Keratinocyte (primary cell): ENCODE data around the gene CNP.

Experiments used
- EZH2 ChIP-seq: IDR thresholded peaks from one replicate; pipeline ENCODE4 v1.6.1; 2012; ENCODE audit warnings: inconsistent platforms, mild to moderate bottlenecking, low read length, moderate library complexity
- TF ChIP-seq, protein P1 (sequence below), 3 experiments: IDR thresholded peaks in 1 of 3; conservative IDR thresholded peaks in 1 of 3; optimal IDR thresholded peaks in 1 of 3; 2 replicates in 2 of 3; 3 replicates in 1 of 3; pipeline versions ENCODE3 to v1.5.1; 2011; ENCODE audit warnings: low read length in 3 of 3, mild to moderate bottlenecking in 3 of 3, moderate library complexity in 2 of 3, control low read depth in 1 of 3, inconsistent platforms in 1 of 3; ENCODE audit not compliant: insufficient read depth in 2 of 3; ENCODE audit errors: extremely low read depth in 1 of 3

DNA sequence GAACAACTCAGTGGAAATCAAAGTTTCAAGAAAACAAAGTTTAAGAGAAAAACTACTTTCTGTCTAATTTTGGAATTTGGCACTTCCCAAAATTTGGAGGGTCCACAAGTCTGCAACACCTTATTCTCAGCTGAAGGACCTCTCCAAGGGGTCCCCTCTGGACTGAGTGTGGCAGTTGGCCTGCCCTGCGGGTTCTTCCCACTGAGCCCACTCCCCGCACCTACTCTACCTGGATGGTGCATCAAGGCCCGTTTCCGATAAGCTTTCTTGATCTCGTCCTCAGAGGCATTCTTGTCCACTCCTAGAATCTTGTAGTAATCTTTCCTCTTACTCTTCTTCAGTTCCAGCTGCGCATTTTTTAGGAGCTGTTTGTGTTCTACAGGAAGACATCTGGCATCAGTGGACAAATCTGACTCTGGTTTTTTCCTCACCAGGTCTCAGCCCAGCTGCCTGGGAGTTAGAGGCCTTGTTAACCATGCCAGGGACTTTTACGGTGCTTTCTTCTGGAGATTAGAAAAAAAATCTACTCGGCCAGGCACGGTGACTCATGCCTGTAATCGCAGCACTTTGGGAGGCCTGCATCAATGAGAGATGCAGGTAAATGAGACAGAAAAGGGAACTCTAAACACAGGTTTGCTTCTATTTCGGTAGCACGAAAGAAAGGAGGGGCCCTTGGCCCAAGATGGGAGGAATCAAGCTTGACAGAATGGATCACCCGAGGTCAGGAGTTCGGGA, 15.6 kb downstream of the CNP start:
- TF ChIP-seq, protein P1, sequence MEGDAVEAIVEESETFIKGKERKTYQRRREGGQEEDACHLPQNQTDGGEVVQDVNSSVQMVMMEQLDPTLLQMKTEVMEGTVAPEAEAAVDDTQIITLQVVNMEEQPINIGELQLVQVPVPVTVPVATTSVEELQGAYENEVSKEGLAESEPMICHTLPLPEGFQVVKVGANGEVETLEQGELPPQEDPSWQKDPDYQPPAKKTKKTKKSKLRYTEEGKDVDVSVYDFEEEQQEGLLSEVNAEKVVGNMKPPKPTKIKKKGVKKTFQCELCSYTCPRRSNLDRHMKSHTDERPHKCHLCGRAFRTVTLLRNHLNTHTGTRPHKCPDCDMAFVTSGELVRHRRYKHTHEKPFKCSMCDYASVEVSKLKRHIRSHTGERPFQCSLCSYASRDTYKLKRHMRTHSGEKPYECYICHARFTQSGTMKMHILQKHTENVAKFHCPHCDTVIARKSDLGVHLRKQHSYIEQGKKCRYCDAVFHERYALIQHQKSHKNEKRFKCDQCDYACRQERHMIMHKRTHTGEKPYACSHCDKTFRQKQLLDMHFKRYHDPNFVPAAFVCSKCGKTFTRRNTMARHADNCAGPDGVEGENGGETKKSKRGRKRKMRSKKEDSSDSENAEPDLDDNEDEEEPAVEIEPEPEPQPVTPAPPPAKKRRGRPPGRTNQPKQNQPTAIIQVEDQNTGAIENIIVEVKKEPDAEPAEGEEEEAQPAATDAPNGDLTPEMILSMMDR (optimal IDR thresholded peaks at IDR 0.05 in 1 of 3, IDR thresholded peaks at IDR 0.05 in 1 of 3, conservative IDR thresholded peaks at IDR 0.05 in 1 of 3; ENCODE audit: extremely low read depth in 1 of 3, insufficient read depth in 2 of 3, low read length in 3 of 3) = no peak
- no peak for TF ChIP-seq EZH2
